ENCODE measurements around the gene CENPB.

Gene CENPB

DNA sequence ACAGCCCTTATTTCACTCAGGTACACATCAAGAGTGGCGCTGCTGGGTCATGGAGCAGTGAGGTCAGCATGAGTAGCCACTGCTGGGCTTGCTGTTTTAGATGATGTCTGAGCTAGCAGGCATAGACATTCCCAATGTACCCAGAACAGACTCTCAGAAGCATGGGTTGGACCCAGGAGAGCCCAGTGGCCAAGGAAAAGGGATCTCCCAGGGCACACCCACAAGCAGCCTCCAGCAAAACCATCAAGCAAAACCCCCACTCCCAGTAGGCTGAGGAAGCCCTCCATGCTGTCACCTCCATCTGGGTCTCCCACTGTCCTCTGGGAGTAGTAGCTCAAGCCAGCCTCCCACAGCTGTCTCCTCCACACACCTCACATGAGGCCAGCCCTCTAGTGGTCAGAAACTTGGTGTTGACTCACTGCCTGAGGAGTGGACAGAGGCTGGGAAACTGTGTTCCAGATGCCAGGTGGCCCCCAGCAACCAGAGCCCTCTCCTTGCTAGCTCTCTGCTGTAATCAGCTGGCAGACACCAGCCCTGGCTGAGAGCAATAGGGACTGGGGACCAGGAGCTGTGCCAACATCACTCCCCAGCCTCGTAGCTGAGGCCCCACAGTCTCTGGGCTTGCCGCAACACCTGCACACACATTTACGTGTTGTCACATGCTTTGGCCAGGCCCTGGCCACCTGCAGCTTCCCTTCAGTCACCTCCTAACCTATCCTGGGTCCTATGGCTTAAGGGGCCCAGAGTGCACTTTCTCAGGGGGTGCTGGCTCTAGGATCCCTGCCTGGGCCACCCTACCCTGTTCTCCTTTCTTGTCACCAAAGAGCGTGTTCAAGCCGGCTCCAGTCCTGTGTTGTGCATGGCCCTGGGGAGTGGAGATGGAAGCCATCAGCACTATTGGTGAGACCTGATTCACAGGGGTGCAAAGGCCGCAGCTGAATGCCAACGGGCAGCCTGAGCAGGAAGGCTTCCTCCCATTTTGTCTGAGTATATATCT lies 31.9 kb upstream of the CENPB start:
- H2BK12ac ChIP-seq (ENCODE audit: low read length in 2 of 2): peak overlapping the region; percentile 81 to 86
- no peak overlapping the region for H3K4me2 ChIP-seq (ENCODE audit: low read length, poor library complexity, severe bottlenecking)
- peak overlapping the region; percentile 56 to 63 for H3K4ac ChIP-seq (ENCODE audit: low read depth in 1 of 2, low read length in 2 of 2)
- H2AFZ ChIP-seq (ENCODE audit: low read depth, low read length): no peak overlapping the region
- peak overlapping the region; percentile 44 for H3K9ac ChIP-seq (ENCODE audit: low read length)
- no peak overlapping the region for H3K14ac ChIP-seq (ENCODE audit: low read length in 2 of 2)
- DNase-seq: peak; percentile 92
- H2BK15ac ChIP-seq (ENCODE audit: low read depth, poor library complexity, severe bottlenecking): peak overlapping the region; percentile 63
- H3K27me3 ChIP-seq (ENCODE audit: control insufficient read depth in 1 of 2, insufficient read depth in 1 of 2, low read length in 2 of 2): no peaks in the 10 kb centered on the region
- WGBS: 98% methylated on average over 8 of the region's 8 CpGs
- H3K27ac ChIP-seq (ENCODE audit: low read length, poor library complexity, severe bottlenecking): no peak overlapping the region
- no peaks in the 10 kb centered on the region for H3K9me3 ChIP-seq (ENCODE audit: control insufficient read depth, low read length)
- H3K36me3 ChIP-seq (ENCODE audit: control insufficient read depth in 1 of 2, insufficient read depth in 2 of 2, low read depth in 1 of 2, low read length in 2 of 2): peaks cover 16 to 18% of the 10 kb centered on the region in 2 experiments
- H3K18ac ChIP-seq (ENCODE audit: low read depth in 1 of 2, low read length in 2 of 2): peak overlapping the region; percentile 68 to 69
- H3K4me3 ChIP-seq (ENCODE audit: insufficient read depth in 1 of 2, low read depth in 1 of 2, low read length in 2 of 2): no peak overlapping the region
- H2AK5ac ChIP-seq (ENCODE audit: low read length, severe bottlenecking): no peak overlapping the region
- H2BK120ac ChIP-seq (ENCODE audit: low read depth, low read length): peak overlapping the region; percentile 37
- H3K23ac ChIP-seq (ENCODE audit: low read length in 2 of 2): no peak overlapping the region
- H4K8ac ChIP-seq (ENCODE audit: low read length): peak overlapping the region; percentile 46
- H3K79me1 ChIP-seq (replicated peaks; ENCODE audit: low read length, poor library complexity, severe bottlenecking): peaks cover 11% of the 10 kb centered on the region
- H3K4me1 ChIP-seq (ENCODE audit: control insufficient read depth, insufficient read depth, low read depth, low read length): peaks cover 19% of the 10 kb centered on the region
- no peak overlapping the region for H2BK5ac ChIP-seq (ENCODE audit: low read depth, low read length, poor library complexity, severe bottlenecking)
- peak overlapping the region; percentile 85 for H4K91ac ChIP-seq (ENCODE audit: low read length)

DNA sequence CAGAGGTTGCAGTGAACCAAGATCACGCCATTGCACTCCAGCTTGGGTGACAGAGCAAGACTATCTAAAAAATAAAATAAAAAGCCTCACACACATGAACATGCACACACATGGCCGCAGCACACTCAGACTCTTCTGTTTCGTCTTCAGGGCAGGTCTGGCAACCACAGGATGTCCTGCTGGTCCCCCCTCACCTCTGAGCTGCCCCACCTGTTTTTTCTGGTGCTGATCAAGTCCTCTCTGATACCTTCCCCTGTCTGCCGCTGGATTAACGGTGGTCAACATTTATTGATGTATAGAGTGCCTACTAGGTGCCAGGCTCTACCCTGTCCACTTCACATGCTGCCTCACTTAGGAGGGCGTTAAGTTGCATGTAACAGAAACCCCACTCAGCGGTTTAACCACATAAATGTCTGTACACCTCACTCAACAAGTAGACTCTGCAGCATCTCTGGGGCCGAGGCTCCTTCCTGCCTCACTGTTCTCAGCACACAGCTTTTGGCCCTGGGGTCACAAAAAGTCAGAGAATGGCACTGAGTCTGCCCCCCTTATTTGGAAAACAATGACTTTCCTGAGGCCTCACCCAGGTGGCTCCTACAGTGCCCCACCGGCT lies 29.3 kb upstream of the CENPB start:
- DNase-seq: no peak
- no peak overlapping the region for H2AK5ac ChIP-seq (ENCODE audit: low read length, severe bottlenecking)
- H3K4me1 ChIP-seq (ENCODE audit: control insufficient read depth, insufficient read depth, low read depth, low read length): peaks cover 20% of the 10 kb centered on the region
- WGBS: 84% methylated on average over 9 of the region's 9 CpGs
- H3K27me3 ChIP-seq (ENCODE audit: control insufficient read depth in 1 of 2, insufficient read depth in 1 of 2, low read length in 2 of 2): no peaks in the 10 kb centered on the region
- no peak overlapping the region for H2BK5ac ChIP-seq (ENCODE audit: low read depth, low read length, poor library complexity, severe bottlenecking)
- H2BK120ac ChIP-seq (ENCODE audit: low read depth, low read length): no peak overlapping the region
- H3K79me1 ChIP-seq (replicated peaks; ENCODE audit: low read length, poor library complexity, severe bottlenecking): no peaks in the 10 kb centered on the region
- no peak overlapping the region for H4K8ac ChIP-seq (ENCODE audit: low read length)
- no peak overlapping the region for H3K27ac ChIP-seq (ENCODE audit: low read length, poor library complexity, severe bottlenecking)
- no peak overlapping the region for H3K4me3 ChIP-seq (ENCODE audit: insufficient read depth in 1 of 2, low read depth in 1 of 2, low read length in 2 of 2)
- H2BK12ac ChIP-seq (ENCODE audit: low read length in 2 of 2): peak overlapping the region; percentile 21 to 29
- H3K14ac ChIP-seq (ENCODE audit: low read length in 2 of 2): no peak overlapping the region
- H3K23ac ChIP-seq (ENCODE audit: low read length in 2 of 2): no peak overlapping the region
- H4K91ac ChIP-seq (ENCODE audit: low read length): no peak overlapping the region
- H2BK15ac ChIP-seq (ENCODE audit: low read depth, poor library complexity, severe bottlenecking): no peak overlapping the region
- peaks cover 0 to 3% of the 10 kb centered on the region in 2 experiments for H3K36me3 ChIP-seq (ENCODE audit: control insufficient read depth in 1 of 2, insufficient read depth in 2 of 2, low read depth in 1 of 2, low read length in 2 of 2)
- no peaks in the 10 kb centered on the region for H3K9me3 ChIP-seq (ENCODE audit: control insufficient read depth, low read length)
- peak overlapping the region in 1 of 2 experiments; percentile 11 for H3K18ac ChIP-seq (ENCODE audit: low read depth in 1 of 2, low read length in 2 of 2)
- no peak overlapping the region for H3K4me2 ChIP-seq (ENCODE audit: low read length, poor library complexity, severe bottlenecking)
- peak overlapping the region in 1 of 2 experiments; percentile 35 for H3K4ac ChIP-seq (ENCODE audit: low read depth in 1 of 2, low read length in 2 of 2)
- H2AFZ ChIP-seq (ENCODE audit: low read depth, low read length): no peak overlapping the region
- no peak overlapping the region for H3K9ac ChIP-seq (ENCODE audit: low read length)

DNA sequence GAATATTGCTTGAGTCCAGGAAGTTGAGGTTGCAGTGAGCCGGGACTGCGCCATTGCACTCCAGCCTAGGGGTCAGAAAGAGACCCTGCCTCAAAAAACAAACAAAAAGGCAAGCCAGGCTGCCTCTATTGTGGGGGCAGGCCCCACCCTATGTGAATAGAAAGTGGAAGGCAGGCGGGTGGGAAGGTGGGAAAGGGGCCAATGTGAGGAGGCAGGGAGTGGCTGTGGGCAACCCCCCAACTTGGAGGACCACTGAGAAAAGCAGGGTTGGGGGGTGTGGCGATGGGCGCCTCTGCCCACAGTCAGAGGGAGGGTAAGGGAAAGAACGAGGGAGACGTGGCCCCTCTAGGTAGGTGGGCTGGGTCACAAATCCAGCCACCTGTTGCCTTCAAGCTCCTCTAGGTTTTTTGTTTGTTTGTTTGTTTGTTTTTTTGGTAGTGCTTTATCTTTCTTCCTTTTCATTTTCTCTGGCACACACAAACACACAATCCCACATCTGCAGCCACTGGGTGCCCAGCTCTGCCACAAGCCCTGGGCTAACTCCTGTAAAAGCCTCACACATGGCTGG lies 28.5 kb upstream of the CENPB start:
- Histone ChIP-seq H3K4me2 (ENCODE audit: low read length, poor library complexity, severe bottlenecking) (no peak overlapping the region), H3K79me1 (replicated peaks; ENCODE audit: low read length, poor library complexity, severe bottlenecking) (no peaks in the 10 kb centered on the region)
- WGBS: 92% methylated on average over 5 of the region's 7 CpGs

More for the DNA sequence above, 28.5 kb upstream of the CENPB start:
- Histone ChIP-seq H2BK15ac (ENCODE audit: low read depth, poor library complexity, severe bottlenecking) (peak overlapping the region; percentile 36), H2BK120ac (ENCODE audit: low read depth, low read length) (peak overlapping the region; percentile 81), H3K27me3 (ENCODE audit: control insufficient read depth in 1 of 2, insufficient read depth in 1 of 2, low read length in 2 of 2) (no peaks in the 10 kb centered on the region), H3K4me3 (ENCODE audit: insufficient read depth in 1 of 2, low read depth in 1 of 2, low read length in 2 of 2) (no peak overlapping the region), H4K8ac (ENCODE audit: low read length) (peak overlapping the region; percentile 4), H4K91ac (ENCODE audit: low read length) (peak overlapping the region; percentile 64), H3K27ac (ENCODE audit: low read length, poor library complexity, severe bottlenecking) (no peak overlapping the region), H3K18ac (ENCODE audit: low read depth in 1 of 2, low read length in 2 of 2) (peak overlapping the region; percentile 46), H3K4me1 (ENCODE audit: control insufficient read depth, insufficient read depth, low read depth, low read length) (peaks cover 20% of the 10 kb centered on the region), H3K23ac (ENCODE audit: low read length in 2 of 2) (no peak overlapping the region), H2BK5ac (ENCODE audit: low read depth, low read length, poor library complexity, severe bottlenecking) (no peak overlapping the region), H3K4ac (ENCODE audit: low read depth in 1 of 2, low read length in 2 of 2) (no peak overlapping the region), H3K9me3 (ENCODE audit: control insufficient read depth, low read length) (no peaks in the 10 kb centered on the region), H2AK5ac (ENCODE audit: low read length, severe bottlenecking) (no peak overlapping the region), H3K9ac (ENCODE audit: low read length) (no peak overlapping the region), H3K14ac (ENCODE audit: low read length in 2 of 2) (peak overlapping the region in 1 of 2 experiments; percentile 2), H2BK12ac (ENCODE audit: low read length in 2 of 2) (peak overlapping the region; percentile 65 to 89), H2AFZ (ENCODE audit: low read depth, low read length) (no peak overlapping the region), H3K36me3 (ENCODE audit: control insufficient read depth in 1 of 2, insufficient read depth in 2 of 2, low read depth in 1 of 2, low read length in 2 of 2) (no peaks in the 10 kb centered on the region)
- no peak for DNase-seq

All from mesenchymal stem cell (in vitro differentiated cells and primary cell).